ENCODE data around the gene CTNNBL1.

GRCh38 chr20:37656945-37657344, 36.9 kb upstream of the CTNNBL1 start:
- TF ChIP-seq POLR2A (IDR thresholded peaks at IDR 0.05; ENCODE audit: low read depth, low read length) (no peak), POLR2AphosphoS5 (IDR thresholded peaks at IDR 0.05; ENCODE audit: low read depth, low read length) (no peak)

All from GM12892 (cell line).